ENCODE results near the gene AGAP3.

The AGAP3 gene

GRCh38 chr7:151053751-151054150 is 32.5 kb upstream of the AGAP3 start:
- TF ChIP-seq ZFX (IDR thresholded peaks at IDR 0.05) (no peak), CTCF (conservative IDR thresholded peaks at IDR 0.05) (no peak)
- H3K27ac ChIP-seq = no peak overlapping the region

GRCh38 chr7:151056283-151056665 is 30.0 kb upstream of the AGAP3 start:
- TF ChIP-seq ZFX (IDR thresholded peaks at IDR 0.05) (no peak), CTCF (conservative IDR thresholded peaks at IDR 0.05) (no peak)
- H3K27ac ChIP-seq = no peak overlapping the region

- TF ChIP-seq CTCF (conservative IDR thresholded peaks at IDR 0.05) (no peak), ZFX (IDR thresholded peaks at IDR 0.05) (no peak)
- peak overlapping the region; percentile 80 for H3K27ac ChIP-seq
These were observed 29.4 kb upstream of the AGAP3 start for GRCh38 chr7:151056666-151057505.

- TF ChIP-seq ZFX (IDR thresholded peaks at IDR 0.05) = no peak
- TF ChIP-seq CTCF (conservative IDR thresholded peaks at IDR 0.05) = no peak
- peak within 1 kb of the TSS; percentile 80 for H3K27ac ChIP-seq
These were observed 28.7 kb upstream of the AGAP3 start, which contains the start of gene CDK5 for GRCh38 chr7:151057506-151057988. CDK5 (minus strand) TSS chr7:151057897; CDS start chr7:151057848, 49 bp downstream.

- TF ChIP-seq CTCF (conservative IDR thresholded peaks at IDR 0.05) = no peak
- peak; percentile 46; the same call in 1 of the 2 replicates for TF ChIP-seq ZFX (IDR thresholded peaks at IDR 0.05)
These were observed 28.1 kb upstream of the AGAP3 start for GRCh38 chr7:151057989-151058780.

DNA sequence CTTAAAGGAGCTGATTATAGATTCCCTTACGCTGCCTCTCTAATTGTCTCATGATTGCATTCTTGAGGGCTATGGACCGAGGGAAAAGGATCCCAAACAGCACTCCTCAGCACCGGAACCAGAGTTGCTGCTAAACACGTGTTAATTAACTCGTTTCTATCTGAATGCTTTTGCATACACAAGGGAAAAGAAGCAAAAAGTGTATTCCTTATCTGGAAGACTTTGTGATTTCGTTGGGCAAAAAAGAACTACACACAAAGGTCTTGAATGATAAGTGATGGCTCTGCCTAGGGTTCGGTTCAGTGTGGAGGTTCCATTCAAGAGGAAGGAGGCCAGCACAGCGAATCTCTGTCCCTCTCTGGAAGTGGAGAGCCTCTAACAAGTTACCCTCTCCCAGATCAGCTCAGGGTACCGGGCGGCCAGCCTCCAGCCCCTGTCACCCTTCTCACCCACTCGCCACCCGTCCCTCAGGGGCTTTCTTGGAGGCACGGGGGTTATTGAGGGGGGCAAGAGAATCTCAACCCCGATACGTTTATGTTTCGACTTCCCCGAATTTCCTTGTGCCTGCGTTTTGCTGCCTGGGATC is 27.4 kb upstream of the AGAP3 start:
- no peak for TF ChIP-seq ZFX (IDR thresholded peaks at IDR 0.05)
- H3K27ac ChIP-seq = peak overlapping the region; percentile 80

More at GRCh38 chr7:151057989-151058780, 28.1 kb upstream of the AGAP3 start:
- H3K27ac ChIP-seq = peak overlapping the region; percentile 80

DNA sequence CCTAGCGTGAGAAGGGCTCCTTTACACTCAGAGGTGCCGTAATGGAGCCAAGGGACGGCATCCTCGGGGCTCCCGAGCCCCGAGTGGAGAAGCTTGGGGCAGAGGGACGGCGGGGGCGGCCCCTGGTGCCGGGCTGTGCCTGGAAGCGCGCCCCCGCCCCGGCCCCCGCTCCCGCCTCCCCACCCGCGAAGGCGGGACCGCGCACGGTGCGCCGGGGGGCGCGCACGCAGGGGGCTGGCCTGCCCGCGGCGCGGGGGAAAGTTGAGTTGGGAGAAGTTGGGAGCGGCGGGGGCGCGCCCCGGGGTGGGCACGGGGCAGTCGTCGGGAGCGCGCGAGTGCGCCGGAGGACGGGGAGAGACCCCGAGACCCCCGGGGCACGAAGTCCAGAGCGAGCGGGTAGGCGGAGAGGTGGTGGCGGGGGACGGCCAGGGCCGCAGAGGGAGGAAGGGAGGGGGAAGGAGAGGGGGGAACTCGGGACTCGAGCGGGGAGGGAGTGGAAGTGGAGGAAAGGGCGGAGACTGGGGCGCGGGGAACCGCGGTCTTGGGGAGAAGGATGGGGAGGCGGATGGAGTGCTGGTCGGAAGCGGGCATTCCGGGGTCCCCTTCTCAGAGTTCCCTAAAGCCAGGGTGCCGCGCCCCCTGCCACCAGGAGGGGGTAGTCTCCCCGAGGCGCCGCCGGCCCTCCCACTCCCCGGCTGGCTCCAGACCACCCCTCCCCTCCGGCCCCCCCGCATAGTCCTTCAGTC is 26.7 kb upstream of the AGAP3 start, which contains the start of gene SLC4A2:
Gene SLC4A2 (plus strand): TSS at position 223 of the 746 bp plus-strand sequence. CDS start 2,399 bp downstream, outside the sequence.
- peak within 1 kb of the TSS; percentile 80 for H3K27ac ChIP-seq
- no peak; the same call in 1 of the 2 replicates for TF ChIP-seq CTCF (conservative IDR thresholded peaks at IDR 0.05)
- TF ChIP-seq ZFX (IDR thresholded peaks at IDR 0.05) = peak; percentile 34; the same call in 1 of the 2 replicates

Data from C4-2B (cell line).